Activated CD8-positive, alpha-beta T cell treated with anti-CD3 and anti-CD28 coated beads for 36 hours (primary cell): ENCODE measurements around the gene ITPR2. TPM values are rescaled to one million over a fixed set of nuclear protein-coding genes. Genes with fewer than 3 reads are reported as not detected.
"Not testable (repeated sequence)": the region's sequence is repeated elsewhere in the genome, so short reads cannot be mapped to it uniquely, and the experiment has no call there.

Experiments
- ATAC-seq: fragments of 200-7000 bp; cut with Tn5 transposase; one replicate; pipeline ENCODE4 v1.10.0; 2021; ENCODE audit warnings: mild to moderate bottlenecking, moderate library complexity
- CTCF ChIA-PET: fragments of 350-600 bp; sonication (Branson Sonifier 250); formaldehyde crosslinking; loops from one replicate; lab custom pipeline; 2021; ENCODE audit warnings: antibody characterized with exemption; lab: Charles Lee
- POLR2A ChIA-PET: fragments of 350-600 bp; sonication (Branson Sonifier 250); formaldehyde crosslinking; loops from one replicate; lab custom pipeline; 2021; ENCODE audit warnings: antibody characterized with exemption; lab: Charles Lee
- DNase-seq: peaks from one replicate; pipeline ENCODE4 v3.0.0-alpha.2; 2020
- H3K27ac Mint-ChIP-seq: one replicate; pipeline ENCODE4 v1.8.0; 2021; ENCODE audit warnings: mild to moderate bottlenecking, mixed read lengths
- H3K27me3 Mint-ChIP-seq: one replicate; pipeline ENCODE4 v1.8.0; 2021; ENCODE audit warnings: mixed read lengths
- H3K36me3 Mint-ChIP-seq: one replicate; pipeline ENCODE4 v1.8.0; 2021; ENCODE audit warnings: low read depth, mixed read lengths
- H3K4me1 Mint-ChIP-seq: one replicate; pipeline ENCODE4 v1.8.0; 2021; ENCODE audit warnings: low read depth, mixed read lengths
- H3K4me3 Mint-ChIP-seq: one replicate; pipeline ENCODE4 v1.8.0; 2021; ENCODE audit warnings: mild to moderate bottlenecking, moderate library complexity, mixed read lengths
- H3K9me3 Mint-ChIP-seq: one replicate; pipeline ENCODE4 v1.8.0; 2021; ENCODE audit warnings: mixed read lengths
- intact Hi-C: fragments of 100-400 bp; cut with micrococcal nuclease; formaldehyde crosslinking; loops from one replicate; pipeline ENCODE4 v1.10.0; 2022
- total RNA-seq, 2 experiments: library from RNA; stranded (reverse); gene quantifications; one replicate each; pipeline ENCODE4 v1.2.3, GENCODE V29; 2021
- TF ChIP-seq, protein P1 (sequence below): fragments of 200-600 bp; IDR thresholded peaks from one replicate; pipeline ENCODE4 v1.8.0; 2022; ENCODE audit warnings: antibody characterized with exemption, mild to moderate bottlenecking

Gene ITPR2
- total RNA-seq, 2 experiments from 2014 or later: 38.9 to 41.2 TPM

DNA sequence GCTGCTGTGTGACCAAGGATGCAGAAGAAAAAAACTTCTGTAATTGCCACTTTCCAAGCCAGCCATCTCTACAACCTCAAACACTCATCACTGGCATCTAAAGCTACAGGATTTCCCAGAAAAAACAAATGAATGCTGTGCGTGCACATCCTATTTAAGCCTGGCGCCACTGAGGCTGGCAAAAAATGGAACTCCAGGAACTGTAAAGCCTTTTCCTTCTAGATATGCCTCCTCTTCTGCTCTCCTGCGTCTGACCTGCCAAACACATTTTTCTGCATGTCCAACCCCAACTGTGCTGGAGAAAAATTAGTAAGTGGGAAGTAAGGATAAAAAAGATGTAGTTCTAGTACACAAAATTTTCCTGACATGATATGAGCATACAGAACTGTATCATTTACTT, 184.9 kb downstream of the ITPR2 start:
- intact Hi-C loops: no loop called here
- peaks cover 6% of the 10 kb centered on the region for H3K4me1 Mint-ChIP-seq
- ATAC-seq: no peak
- peaks cover 38% of the 10 kb centered on the region for H3K36me3 Mint-ChIP-seq
- CTCF ChIA-PET: no interaction called here
- POLR2A ChIA-PET: no interaction called here
- no peak overlapping the region for H3K27ac Mint-ChIP-seq
- peaks cover 5% of the 10 kb centered on the region for H3K9me3 Mint-ChIP-seq
- H3K27me3 Mint-ChIP-seq: no peaks in the 10 kb centered on the region
- DNase-seq: no peak
- TF ChIP-seq, protein P1, sequence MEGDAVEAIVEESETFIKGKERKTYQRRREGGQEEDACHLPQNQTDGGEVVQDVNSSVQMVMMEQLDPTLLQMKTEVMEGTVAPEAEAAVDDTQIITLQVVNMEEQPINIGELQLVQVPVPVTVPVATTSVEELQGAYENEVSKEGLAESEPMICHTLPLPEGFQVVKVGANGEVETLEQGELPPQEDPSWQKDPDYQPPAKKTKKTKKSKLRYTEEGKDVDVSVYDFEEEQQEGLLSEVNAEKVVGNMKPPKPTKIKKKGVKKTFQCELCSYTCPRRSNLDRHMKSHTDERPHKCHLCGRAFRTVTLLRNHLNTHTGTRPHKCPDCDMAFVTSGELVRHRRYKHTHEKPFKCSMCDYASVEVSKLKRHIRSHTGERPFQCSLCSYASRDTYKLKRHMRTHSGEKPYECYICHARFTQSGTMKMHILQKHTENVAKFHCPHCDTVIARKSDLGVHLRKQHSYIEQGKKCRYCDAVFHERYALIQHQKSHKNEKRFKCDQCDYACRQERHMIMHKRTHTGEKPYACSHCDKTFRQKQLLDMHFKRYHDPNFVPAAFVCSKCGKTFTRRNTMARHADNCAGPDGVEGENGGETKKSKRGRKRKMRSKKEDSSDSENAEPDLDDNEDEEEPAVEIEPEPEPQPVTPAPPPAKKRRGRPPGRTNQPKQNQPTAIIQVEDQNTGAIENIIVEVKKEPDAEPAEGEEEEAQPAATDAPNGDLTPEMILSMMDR: no peak
- no peak overlapping the region for H3K4me3 Mint-ChIP-seq

GRCh38 chr12:26647088-26647487, 185.9 kb downstream of the ITPR2 start:
- TF ChIP-seq, protein P1: no peak
- POLR2A ChIA-PET: no interaction called here
- CTCF ChIA-PET: interaction anchor here (0.6 to 1.6 kb wide), 2 partner anchors 33 to 395 kb away, joined by 3 read pairs; no protein-coding TSS in a partner anchor
- Mint-ChIP-seq H3K27me3 (no peaks in the 10 kb centered on the region), H3K36me3 (peaks cover 28% of the 10 kb centered on the region), H3K9me3 (peaks cover 5% of the 10 kb centered on the region), H3K4me1 (peaks cover 6% of the 10 kb centered on the region), H3K27ac (no peak overlapping the region), H3K4me3 (no peak overlapping the region)
- no peak for DNase-seq
- no peak for ATAC-seq
- intact Hi-C loops: no loop called here

DNA sequence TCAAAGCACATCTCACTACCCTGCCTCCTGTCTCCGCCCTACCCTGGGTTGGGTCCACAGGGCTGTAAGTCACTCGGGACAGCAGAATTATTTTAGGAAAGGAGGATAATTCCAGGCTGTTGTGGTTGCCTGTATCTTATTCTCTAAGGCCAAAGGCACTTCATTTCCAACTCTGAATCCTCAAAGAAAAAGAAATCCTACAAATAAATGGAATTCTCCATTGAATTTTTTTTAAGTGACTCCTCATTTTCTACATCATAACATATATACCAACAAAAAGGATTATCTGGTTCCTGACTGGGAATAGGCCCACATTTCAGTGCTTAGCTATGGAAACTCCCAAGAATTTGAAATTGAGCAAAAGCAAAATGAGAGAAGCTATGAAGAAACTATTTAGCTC, 186.4 kb downstream of the ITPR2 start:
- intact Hi-C loops: no loop called here
- CTCF ChIA-PET: interaction anchor here (1.2 to 1.6 kb wide), 2 partner anchors 32 to 55 kb away, joined by 3 to 4 read pairs; no protein-coding TSS in a partner anchor
- POLR2A ChIA-PET: no interaction called here
- Mint-ChIP-seq H3K4me3 (no peak overlapping the region), H3K4me1 (peaks cover 3% of the 10 kb centered on the region), H3K27me3 (no peaks in the 10 kb centered on the region), H3K36me3 (peaks cover 23% of the 10 kb centered on the region), H3K27ac (no peak overlapping the region), H3K9me3 (no peaks in the 10 kb centered on the region)
- ATAC-seq: no peak
- TF ChIP-seq, protein P1: no peak
- DNase-seq: no peak

DNA sequence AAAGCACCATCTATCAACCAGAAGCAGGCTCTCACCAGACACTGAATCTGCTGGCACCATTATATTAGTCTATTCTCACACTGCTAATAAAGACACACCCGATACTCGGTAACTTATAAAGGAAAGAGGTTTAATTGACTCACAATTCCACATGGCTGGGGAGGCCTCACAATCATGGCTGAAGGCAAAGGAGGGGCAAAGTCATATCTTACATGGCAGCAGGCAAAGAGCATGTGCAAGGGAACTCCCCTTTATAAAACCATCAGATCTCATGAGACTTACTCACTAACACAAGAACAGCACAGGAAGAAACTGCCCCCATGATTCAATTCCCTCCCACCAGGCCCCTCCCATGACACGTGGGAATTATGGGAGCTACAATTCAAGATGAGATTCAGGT, 188.6 kb downstream of the ITPR2 start:
- peak; percentile 10 for DNase-seq
- ATAC-seq, intact Hi-C loops, H3K9me3 Mint-ChIP-seq, CTCF ChIA-PET, POLR2A ChIA-PET, H3K4me3 Mint-ChIP-seq, H3K4me1 Mint-ChIP-seq, H3K27me3 Mint-ChIP-seq: not testable (repeated sequence)
- H3K27ac Mint-ChIP-seq: peak overlapping the region; percentile 56
- peaks cover 20% of the 10 kb centered on the region for H3K36me3 Mint-ChIP-seq

DNA sequence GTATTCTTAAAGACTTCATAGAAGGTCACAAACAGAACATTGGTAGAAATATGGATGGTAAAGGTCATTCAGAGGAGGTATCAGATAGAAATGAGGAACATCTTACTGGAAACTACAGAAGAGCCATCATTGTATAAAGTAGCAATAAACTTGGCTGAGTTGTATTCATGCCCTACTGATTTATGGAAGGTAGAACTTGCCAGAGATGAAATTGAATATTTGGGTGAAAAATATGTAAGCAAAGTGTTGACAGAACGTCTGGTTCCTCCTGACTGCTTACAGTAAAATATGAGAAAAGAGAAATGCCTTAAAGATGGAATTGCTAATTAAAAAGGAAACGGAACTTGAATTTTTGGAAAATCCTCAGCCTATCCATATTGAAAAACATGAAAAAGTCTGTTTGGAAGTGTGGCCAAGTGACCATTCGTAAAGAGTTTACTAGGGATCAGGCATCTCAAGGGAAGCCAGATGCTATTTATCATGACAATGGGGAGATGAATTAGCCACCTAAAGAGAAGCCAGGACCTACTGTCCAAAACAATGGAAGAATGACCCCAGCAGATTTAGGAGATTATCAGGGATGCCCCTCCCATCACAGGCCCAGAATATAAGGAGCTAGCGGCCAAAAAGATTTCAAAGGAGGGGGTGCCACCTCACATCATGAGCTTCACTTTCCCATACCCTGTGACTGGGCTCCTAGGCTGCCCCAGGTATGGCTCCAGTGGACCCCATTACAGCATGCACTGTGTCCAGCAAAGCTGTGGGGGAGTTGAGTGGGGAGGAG, 189.3 kb downstream of the ITPR2 start:
- no peak for ATAC-seq
- POLR2A ChIA-PET: no interaction called here

More for the DNA sequence above, 189.3 kb downstream of the ITPR2 start:
- CTCF ChIA-PET: no interaction called here
- no peak overlapping the region for H3K4me3 Mint-ChIP-seq
- H3K27me3 Mint-ChIP-seq: no peaks in the 10 kb centered on the region
- no peak for DNase-seq
- H3K9me3 Mint-ChIP-seq: no peaks in the 10 kb centered on the region
- intact Hi-C loops: no loop called here
- H3K36me3 Mint-ChIP-seq: peaks cover 20% of the 10 kb centered on the region
- H3K27ac Mint-ChIP-seq: no peak overlapping the region
- H3K4me1 Mint-ChIP-seq: peaks cover 3% of the 10 kb centered on the region
- TF ChIP-seq, protein P1: no peak
